GM18499 (cell line): ENCODE measurements around the gene HECTD4.
"Not testable (repeated sequence)": the region's sequence is repeated elsewhere in the genome, so short reads cannot be mapped to it uniquely, and the experiment has no call there.

Experiments
- ATAC-seq: cut with Tn5 transposase; IDR thresholded peaks from one replicate; pipeline ENCODE4 v1.9.1; 2021; ENCODE audit warnings: moderate number of reproducible peaks; ENCODE audit not compliant: insufficient read depth, unreplicated experiment

Gene HECTD4

GRCh38 chr12:112282920-112283319 is 99.3 kb downstream of the HECTD4 start:
- ATAC-seq = no peak

- no peak for ATAC-seq
Measured at GRCh38 chr12:112275836-112276235, 106.4 kb downstream of the HECTD4 start.

- no peak for ATAC-seq
Measured at GRCh38 chr12:112275207-112275606, 107.0 kb downstream of the HECTD4 start.

GRCh38 chr12:112270673-112271072 is 111.6 kb downstream of the HECTD4 start:
- no peak for ATAC-seq

- ATAC-seq = no peak
Measured at GRCh38 chr12:112266473-112266872, 115.8 kb downstream of the HECTD4 start.

- no peak for ATAC-seq
Measured at GRCh38 chr12:112261559-112261958, 120.7 kb downstream of the HECTD4 start.

- no peak for ATAC-seq
Measured at GRCh38 chr12:112258926-112259325, 123.3 kb downstream of the HECTD4 start.

- no peak for ATAC-seq
Measured at GRCh38 chr12:112256780-112257179, 125.5 kb downstream of the HECTD4 start.

- no peak for ATAC-seq
Measured at GRCh38 chr12:112252184-112252583, 130.0 kb downstream of the HECTD4 start.

GRCh38 chr12:112244902-112245301 is 137.3 kb downstream of the HECTD4 start:
- not testable (repeated sequence) for ATAC-seq

GRCh38 chr12:112243255-112244110 is 138.7 kb downstream of the HECTD4 start:
- no peak for ATAC-seq

- no peak for ATAC-seq
Measured at GRCh38 chr12:112241176-112241575, 141.1 kb downstream of the HECTD4 start.

GRCh38 chr12:112239881-112240280 is 142.3 kb downstream of the HECTD4 start:
- ATAC-seq = no peak

GRCh38 chr12:112239020-112239419 is 143.2 kb downstream of the HECTD4 start:
- no peak for ATAC-seq

- no peak for ATAC-seq
Measured at GRCh38 chr12:112238441-112238840, 143.8 kb downstream of the HECTD4 start.

- ATAC-seq = no peak
Measured at GRCh38 chr12:112236786-112237185, 145.4 kb downstream of the HECTD4 start.

GRCh38 chr12:112236386-112236785 is 145.8 kb downstream of the HECTD4 start:
- no peak for ATAC-seq

GRCh38 chr12:112234303-112234702 is 147.9 kb downstream of the HECTD4 start:
- no peak for ATAC-seq

GRCh38 chr12:112233242-112233641 is 149.0 kb downstream of the HECTD4 start:
- ATAC-seq = no peak

GRCh38 chr12:112230136-112230535 is 152.1 kb downstream of the HECTD4 start:
- no peak for ATAC-seq

GRCh38 chr12:112226768-112227167 is 155.5 kb downstream of the HECTD4 start:
- ATAC-seq = no peak

- not testable (repeated sequence) for ATAC-seq
Measured at GRCh38 chr12:112220628-112221027, 161.6 kb downstream of the HECTD4 start.
